GM23248 (cell line): ENCODE data around the gene FUT7. TPM values are rescaled to one million over a fixed set of nuclear protein-coding genes. Genes with fewer than 3 reads are reported as not detected.

ENCODE experiments used
- DNase-seq: peaks from one replicate; pipeline ENCODE4 v3.0.0-alpha.2; 2015
- H2AFZ ChIP-seq: fragments of 200-600 bp; sonication (generic); 2 replicates; pipeline ENCODE4 v1.6.1; 2016; ENCODE audit warnings: antibody characterized with exemption
- H3F3A ChIP-seq: fragments of 200-600 bp; sonication (generic); 2 replicates; pipeline ENCODE4 v1.6.1; 2016; ENCODE audit warnings: mild to moderate bottlenecking, antibody characterized with exemption, mixed run types; ENCODE audit not compliant: insufficient read depth
- H3K27ac ChIP-seq: fragments of 200-600 bp; sonication (generic); 2 replicates; pipeline ENCODE4 v1.5.1; 2016; ENCODE audit warnings: mild to moderate bottlenecking
- H3K27me3 ChIP-seq: fragments of 200-600 bp; sonication (generic); replicated peaks from 2 replicates; pipeline ENCODE4 v1.6.1; 2016; ENCODE audit warnings: mild to moderate bottlenecking; ENCODE audit not compliant: insufficient read depth
- H3K36me3 ChIP-seq: fragments of 200-600 bp; sonication (generic); 2 replicates; pipeline ENCODE4 v1.6.1; 2016; ENCODE audit warnings: low read depth, mild to moderate bottlenecking
- H3K4me1 ChIP-seq: fragments of 200-600 bp; sonication (generic); 2 replicates; pipeline ENCODE4 v1.6.1; 2016; ENCODE audit warnings: mild to moderate bottlenecking; ENCODE audit not compliant: insufficient read depth
- H3K4me2 ChIP-seq: fragments of 200-600 bp; sonication (generic); one replicate; pipeline ENCODE4 v1.6.1; 2016; ENCODE audit warnings: mild to moderate bottlenecking; ENCODE audit not compliant: unreplicated experiment
- H3K4me3 ChIP-seq: fragments of 200-600 bp; sonication (generic); 2 replicates; pipeline ENCODE4 v1.5.1; 2016; ENCODE audit warnings: mild to moderate bottlenecking
- H3K79me2 ChIP-seq: fragments of 200-600 bp; sonication (generic); 2 replicates; pipeline ENCODE4 v1.6.1; 2016; ENCODE audit warnings: mild to moderate bottlenecking; ENCODE audit not compliant: insufficient read depth
- H3K9ac ChIP-seq: fragments of 200-600 bp; sonication (generic); 2 replicates; pipeline ENCODE4 v1.6.1; 2016; ENCODE audit warnings: mild to moderate bottlenecking
- H3K9me2 ChIP-seq: fragments of 200-600 bp; sonication (generic); 2 replicates; pipeline ENCODE4 v1.6.1; 2016; ENCODE audit warnings: mixed run types, mild to moderate bottlenecking, moderate library complexity; ENCODE audit not compliant: insufficient read depth
- H3K9me3 ChIP-seq: fragments of 200-600 bp; sonication (generic); one replicate; pipeline ENCODE4 v1.6.1; 2017; ENCODE audit warnings: low read depth
- H4K20me1 ChIP-seq: fragments of 200-600 bp; sonication (generic); 2 replicates; pipeline ENCODE4 v1.6.0; 2016; ENCODE audit not compliant: insufficient read depth
- EZH2 ChIP-seq: fragments of 200-600 bp; sonication (generic); IDR thresholded peaks from 2 replicates; pipeline ENCODE4 v1.6.1; 2018; ENCODE audit warnings: antibody characterized with exemption, mild to moderate bottlenecking; ENCODE audit not compliant: insufficient read depth, poor library complexity, severe bottlenecking
- EZH2phosphoT487 ChIP-seq: fragments of 200-600 bp; sonication (generic); IDR thresholded peaks from 2 replicates; pipeline ENCODE4 v1.6.1; 2018; ENCODE audit warnings: antibody characterized with exemption, moderate library complexity, mild to moderate bottlenecking, low read depth; ENCODE audit not compliant: insufficient read depth
- WGBS, 2 experiments: methylation state at CpG; one replicate each; pipeline ENCODE4 v1.1.6; 2015 to 2017; ENCODE audit warnings: low lambda C conversion rate in 2 of 2, low coverage in 1 of 2; ENCODE audit errors: missing lambda C conversion rate in 2 of 2; 5-methylcytosine and 5-hydroxymethylcytosine counted together
- in situ Hi-C: fragments of 300-500 bp; cut with MboI; formaldehyde crosslinking; loops from 2 replicates; pipeline ENCODE4 v1.15.0; 2020
- polyA plus RNA-seq: library from polyadenylated mRNA; unstranded; fragments of >200 nt; fragmentation: Nextera tagmentation; extraction: Ambion mirVana; gene quantifications from 2 replicates; pipeline ENCODE4 v1.2.1, GENCODE V29; 2016
- total RNA-seq: library from RNA; depleted of rRNA; stranded (reverse); fragments of >200 nt; shearing (Covaris generic); gene quantifications from 2 replicates; pipeline ENCODE4 v1.2.3, GENCODE V29; 2014; rRNA removed

Gene FUT7
- total RNA-seq (not detected in 2 replicates), polyA plus RNA-seq (not detected in 2 replicates)

GRCh38 chr9:137031904-137032640, at the start of gene FUT7:
Gene FUT7, minus strand, starts transcription at chr9:137032088. Its CDS starts 97 bp downstream, at chr9:137031991.
- H3K9me3 ChIP-seq, result no peaks in the 10 kb centered on the region
- TF ChIP-seq EZH2, result no peak
- no peak for TF ChIP-seq EZH2phosphoT487
- no peaks in the 10 kb centered on the region for H3K79me2 ChIP-seq
- H3K9ac ChIP-seq, result no peak within 1 kb of the TSS
- no peak within 1 kb of the TSS for H3K4me2 ChIP-seq
- H2AFZ ChIP-seq, result no peak within 1 kb of the TSS
- WGBS, 2 experiments, result 71 to 75% methylated on average over 12 to 16 of the region's 16 CpGs
- H3K27ac ChIP-seq, result no peak within 1 kb of the TSS
- H3K9me2 ChIP-seq, result no peaks in the 10 kb centered on the region
- in situ Hi-C loops, result loop anchor here (10.0 kb wide), 1 partner anchor 257 kb away; no protein-coding TSS in a partner anchor
- H3F3A ChIP-seq, result no peaks in the 10 kb centered on the region
- H3K4me3 ChIP-seq, result no peak within 1 kb of the TSS
- no peaks in the 10 kb centered on the region for H4K20me1 ChIP-seq
- no peaks in the 10 kb centered on the region for H3K4me1 ChIP-seq
- no peak for DNase-seq
- no peaks in the 10 kb centered on the region for H3K36me3 ChIP-seq
- H3K27me3 ChIP-seq, result no peaks in the 10 kb centered on the region

GRCh38 chr9:137080260-137081122, 48.6 kb upstream of the FUT7 start:
- in situ Hi-C loops, result no loop called here
- no peak overlapping the region for H3K9ac ChIP-seq
- H3K4me1 ChIP-seq, result peaks cover 23% of the 10 kb centered on the region
- no peaks in the 10 kb centered on the region for H4K20me1 ChIP-seq
- no peak overlapping the region for H2AFZ ChIP-seq
- peaks cover 6% of the 10 kb centered on the region; the same call in 1 of the 2 replicates for H3K79me2 ChIP-seq
- H3K27me3 ChIP-seq, result no peaks in the 10 kb centered on the region
- no peaks in the 10 kb centered on the region for H3K9me2 ChIP-seq
- TF ChIP-seq EZH2 (no peak), EZH2phosphoT487 (no peak)
- H3K27ac ChIP-seq, result no peak overlapping the region
- H3F3A ChIP-seq, result peaks cover 29% of the 10 kb centered on the region
- no peak overlapping the region for H3K4me3 ChIP-seq
- no peak overlapping the region for H3K4me2 ChIP-seq
- no peaks in the 10 kb centered on the region for H3K9me3 ChIP-seq
- DNase-seq, result no peak
- H3K36me3 ChIP-seq, result 0 out of 2 replicates have a peak, but pooled peaks cover 2% of the 10 kb centered on the region
- 95 to 96% methylated on average over 23 of the region's 24 CpGs for WGBS, 2 experiments

- H3K4me1 ChIP-seq, result peaks cover 16% of the 10 kb centered on the region
- H3K4me2 ChIP-seq, result no peak overlapping the region
- H3K27me3 ChIP-seq, result no peaks in the 10 kb centered on the region
- TF ChIP-seq EZH2phosphoT487 (no peak), EZH2 (no peak)
- H3K9me2 ChIP-seq, result no peaks in the 10 kb centered on the region
- H3K9me3 ChIP-seq, result no peaks in the 10 kb centered on the region
- H4K20me1 ChIP-seq, result no peaks in the 10 kb centered on the region
- no peak overlapping the region for H2AFZ ChIP-seq
- in situ Hi-C loops, result no loop called here
- WGBS, 2 experiments, result 91 to 92% methylated on average over 13 of the region's 13 CpGs
- 0 out of 2 replicates have a peak, but pooled peaks cover 2% of the 10 kb centered on the region for H3K36me3 ChIP-seq
- H3K4me3 ChIP-seq, result no peak overlapping the region
- no peak overlapping the region for H3K9ac ChIP-seq
- no peak for DNase-seq
- H3F3A ChIP-seq, result peaks cover 22% of the 10 kb centered on the region
- no peak overlapping the region for H3K27ac ChIP-seq
- peaks cover 6% of the 10 kb centered on the region; the same call in 1 of the 2 replicates for H3K79me2 ChIP-seq
Measured at GRCh38 chr9:137079401-137079787, 47.5 kb upstream of the FUT7 start.

GRCh38 chr9:137078701-137079400, 47.0 kb upstream of the FUT7 start:
- Histone ChIP-seq H3K9ac (no peak overlapping the region), H3K4me2 (no peak overlapping the region), H3K27me3 (no peaks in the 10 kb centered on the region), H3K9me2 (no peaks in the 10 kb centered on the region), H3K79me2 (peaks cover 6% of the 10 kb centered on the region; the same call in 1 of the 2 replicates), H4K20me1 (no peaks in the 10 kb centered on the region), H3K36me3 (0 out of 2 replicates have a peak, but pooled peaks cover 2% of the 10 kb centered on the region), H3K9me3 (no peaks in the 10 kb centered on the region), H2AFZ (no peak overlapping the region), H3K4me3 (no peak overlapping the region), H3K4me1 (peaks cover 11% of the 10 kb centered on the region), H3K27ac (no peak overlapping the region), H3F3A (peaks cover 16% of the 10 kb centered on the region)
- 79 to 88% methylated on average over 36 to 50 of the region's 51 CpGs for WGBS, 2 experiments
- TF ChIP-seq EZH2 (no peak), EZH2phosphoT487 (no peak)
- DNase-seq, result no peak
- in situ Hi-C loops, result no loop called here
